ENCODE measurements around the gene FXYD1. TPM values are rescaled to one million over a fixed set of nuclear protein-coding genes. Genes with fewer than 3 reads are reported as not detected.

The FXYD1 gene
- total RNA-seq, 1 experiment from 2014 or later: not detected

DNA sequence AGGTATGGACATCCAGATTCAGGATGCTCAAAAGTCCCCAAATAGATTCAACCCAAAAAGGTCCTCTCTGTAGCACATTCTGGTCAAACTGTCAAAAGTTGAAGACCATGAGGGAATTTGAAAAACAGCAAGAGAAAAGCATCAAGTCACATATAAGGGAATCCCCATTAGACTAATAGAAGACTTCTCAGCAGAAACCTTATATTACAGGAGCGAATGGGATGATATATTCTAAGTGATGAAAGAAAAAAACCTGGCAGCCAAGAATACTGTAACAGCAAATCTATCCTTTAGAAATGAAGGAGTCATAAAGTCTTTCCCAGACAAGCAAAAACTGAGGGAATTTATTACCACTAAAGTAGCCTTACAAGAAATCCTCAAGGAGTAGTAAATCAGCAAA is 45.6 kb downstream of the FXYD1 start:
- no peak for DNase-seq (ENCODE audit: low spot score)

DNA sequence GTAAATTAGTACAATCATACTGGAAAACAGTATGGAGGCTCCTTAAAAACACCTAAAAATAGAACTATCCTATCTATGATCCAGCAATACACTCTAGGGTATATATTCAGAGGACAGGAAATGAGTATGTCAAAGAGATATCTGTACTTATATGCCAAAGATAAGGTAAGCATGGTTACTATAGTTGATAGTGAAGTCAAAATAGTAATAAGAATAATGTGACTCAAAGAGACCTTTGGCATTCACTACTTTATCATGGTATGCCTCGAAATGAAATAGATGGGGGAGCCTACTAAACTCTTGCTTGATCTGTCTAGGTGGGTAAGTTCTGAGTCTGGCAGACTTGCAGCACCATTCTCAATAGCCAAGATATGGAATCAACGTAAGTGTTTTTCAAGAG is 46.3 kb downstream of the FXYD1 start:
- DNase-seq (ENCODE audit: low spot score): no peak

Small RNA genes within 50 kb of the gene (small RNA-seq; reads per million reads assigned to genes)
- not detected for gene AC020907.2

Other genes with a start within 250 kb of the FXYD1 start
- gene ZNF30, start 211.9 kb upstream of the FXYD1 start, total RNA-seq (2014; rRNA removed; shearing (Covaris generic)): 2.0 and 2.7 TPM in 2 replicates
- gene ZNF792, start 174.6 kb upstream of the FXYD1 start, total RNA-seq (2014; rRNA removed; shearing (Covaris generic)): 11.8 and 12.7 TPM in 2 replicates
- gene GRAMD1A, start 138.5 kb upstream of the FXYD1 start, total RNA-seq (2014; rRNA removed; shearing (Covaris generic)): 13.2 and 24.8 TPM in 2 replicates
- 0.25 and 0.73 TPM in 2 replicates for gene SCN1B, start 108.4 kb upstream of the FXYD1 start, total RNA-seq (2014; rRNA removed; shearing (Covaris generic))
- 0.42 and 3.0 TPM in 2 replicates for gene HPN, start 97.1 kb upstream of the FXYD1 start, total RNA-seq (2014; rRNA removed; shearing (Covaris generic))
- 15.8 and 38.9 TPM in 2 replicates for gene FXYD3, start 23.0 kb upstream of the FXYD1 start, total RNA-seq (2014; rRNA removed; shearing (Covaris generic))
- not detected in 2 replicates for gene LGI4, start 3.8 kb upstream of the FXYD1 start, total RNA-seq (2014; rRNA removed; shearing (Covaris generic))
- gene FXYD7, start 4.4 kb downstream of the FXYD1 start, total RNA-seq (2014; rRNA removed; shearing (Covaris generic)): not detected in 2 replicates
- 46.4 and 48.2 TPM in 2 replicates for gene FXYD5, start 15.9 kb downstream of the FXYD1 start, total RNA-seq (2014; rRNA removed; shearing (Covaris generic))
- gene FAM187B, start 89.9 kb downstream of the FXYD1 start, total RNA-seq (2014; rRNA removed; shearing (Covaris generic)): not detected in 2 replicates
- gene LSR, start 110.2 kb downstream of the FXYD1 start, total RNA-seq (2014; rRNA removed; shearing (Covaris generic)): 475 and 478 TPM in 2 replicates
- 218 and 226 TPM in 2 replicates for gene USF2, start 130.1 kb downstream of the FXYD1 start, total RNA-seq (2014; rRNA removed; shearing (Covaris generic))
- gene HAMP, start 143.7 kb downstream of the FXYD1 start, total RNA-seq (2014; rRNA removed; shearing (Covaris generic)): 0.05 TPM in 1 of 2 replicates, not detected in the other
- not detected in 2 replicates for gene MAG, start 153.3 kb downstream of the FXYD1 start, total RNA-seq (2014; rRNA removed; shearing (Covaris generic))
- 0.28 TPM in 1 of 2 replicates, not detected in the other for gene CD22, start 190.4 kb downstream of the FXYD1 start, total RNA-seq (2014; rRNA removed; shearing (Covaris generic))
- not detected in 2 replicates for gene FFAR1, start 209.1 kb downstream of the FXYD1 start, total RNA-seq (2014; rRNA removed; shearing (Covaris generic))
- gene FFAR3, start 219.6 kb downstream of the FXYD1 start, total RNA-seq (2014; rRNA removed; shearing (Covaris generic)): not detected in 2 replicates
- gene GPR42, start 232.2 kb downstream of the FXYD1 start, total RNA-seq (2014; rRNA removed; shearing (Covaris generic)): not detected in 2 replicates

All from HT-29 (cell line).